A673 (cell line): ENCODE data around the gene CACNA2D1. TPM values are rescaled to one million over a fixed set of nuclear protein-coding genes. Genes with fewer than 3 reads are reported as not detected.

Experiments used
- BruUV-seq: library from RNA; stranded (reverse); fragments of 400-500 nt; replicated peaks from 2 replicates; lab custom pipeline; 2021; lab: Mats Ljungman, UMichigan
- CTCF ChIA-PET: fragments of 300-600 bp; sonication (Branson Sonifier 250); formaldehyde crosslinking; loops from one replicate; lab custom pipeline; 2022; ENCODE audit warnings: antibody characterized with exemption; lab: Charles Lee
- POLR2A ChIA-PET: fragments of 300-600 bp; sonication (Branson Sonifier 250); formaldehyde crosslinking; loops from one replicate; lab custom pipeline; 2022; ENCODE audit warnings: antibody characterized with exemption; ENCODE audit not compliant: low non-redundant PET; lab: Charles Lee
- DNase-seq: peaks from one replicate; pipeline ENCODE4 v3.0.0-alpha.2; 2015; ENCODE audit warnings: low spot score
- H3K27ac ChIP-seq: fragments of 200-600 bp; sonication (generic); 2 replicates; pipeline ENCODE4 v1.5.1; 2016; ENCODE audit warnings: mixed run types, low read depth, mild to moderate bottlenecking, mixed read lengths, antibody characterized with exemption, low read length; ENCODE audit not compliant: poor library complexity, severe bottlenecking
- H3K27me3 ChIP-seq: fragments of 200-600 bp; sonication (generic); replicated peaks from 2 replicates; pipeline ENCODE4 v1.6.1; 2017; ENCODE audit warnings: mixed run types, low read depth, mild to moderate bottlenecking, mixed read lengths, antibody characterized with exemption, low read length; ENCODE audit not compliant: insufficient read depth, poor library complexity
- H3K36me3 ChIP-seq: fragments of 200-600 bp; sonication (generic); 2 replicates; pipeline ENCODE4 v1.6.1; 2016; ENCODE audit warnings: mixed run types, mild to moderate bottlenecking, mixed read lengths, antibody characterized with exemption, low read length; ENCODE audit not compliant: insufficient read depth, poor library complexity, severe bottlenecking
- H3K4me1 ChIP-seq: fragments of 200-600 bp; sonication (generic); 2 replicates; pipeline ENCODE4 v1.6.1; 2017; ENCODE audit warnings: mixed run types, mild to moderate bottlenecking, mixed read lengths, antibody characterized with exemption, low read length; ENCODE audit not compliant: insufficient read depth, poor library complexity, severe bottlenecking
- H3K4me3 ChIP-seq: fragments of 200-600 bp; sonication (generic); 2 replicates; pipeline ENCODE4 v1.5.1; 2016; ENCODE audit warnings: low read depth, mixed run types, mild to moderate bottlenecking, mixed read lengths, low read length; ENCODE audit not compliant: poor library complexity, severe bottlenecking
- H3K9me3 ChIP-seq: fragments of 200-600 bp; sonication (generic); 2 replicates; pipeline ENCODE4 v1.6.1; 2016; ENCODE audit warnings: mixed run types, low read depth, mild to moderate bottlenecking, mixed read lengths, antibody characterized with exemption, low read length; ENCODE audit not compliant: poor library complexity, severe bottlenecking
- EZH2 ChIP-seq: fragments of 200-600 bp; sonication (generic); IDR thresholded peaks from 2 replicates; pipeline ENCODE4 v1.6.1; 2017; ENCODE audit warnings: borderline replicate concordance, low read depth, mild to moderate bottlenecking, mixed read lengths, antibody characterized with exemption, low read length; ENCODE audit not compliant: poor library complexity, severe bottlenecking
- intact Hi-C: fragments of 100-400 bp; cut with micrococcal nuclease; formaldehyde crosslinking; loops from one replicate; pipeline ENCODE4 v1.10.0; 2022; ENCODE audit not compliant: unreplicated experiment
- total RNA-seq: library from RNA; stranded (reverse); gene quantifications from 2 replicates; pipeline ENCODE4 v1.2.3, GENCODE V29; 2021
- TF ChIP-seq, protein P1 (sequence below): fragments of 300-800, 200-600 bp; sonication (generic); conservative IDR thresholded peaks from 2 replicates; pipeline ENCODE4 v1.5.1; 2017; ENCODE audit warnings: low read depth, mild to moderate bottlenecking, antibody characterized with exemption, low read length, moderate library complexity, mixed read lengths

CACNA2D1 gene
- total RNA-seq, 1 experiment from 2014 or later = 49.1 TPM

DNA sequence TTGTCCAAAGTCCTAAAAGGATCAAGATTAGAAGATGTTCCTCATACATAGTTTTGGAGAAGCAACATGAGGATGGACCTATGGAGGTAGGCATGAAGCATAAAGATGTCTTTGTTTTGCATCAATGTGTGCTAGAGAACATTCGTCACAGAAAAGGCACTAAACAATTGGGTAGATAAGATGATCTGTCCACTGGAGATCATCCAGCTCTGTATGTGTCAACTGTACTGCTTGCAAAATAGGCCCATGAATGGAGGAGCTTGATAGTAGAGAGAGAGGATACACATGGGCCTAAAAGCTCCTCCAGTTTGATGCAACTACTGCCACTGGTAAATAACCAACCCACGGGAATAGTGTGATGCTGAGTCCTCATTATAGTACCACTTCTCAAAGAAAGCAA, 387.3 kb downstream of the CACNA2D1 start:
- Histone ChIP-seq H3K27ac (no peak overlapping the region), H3K27me3 (no peaks in the 10 kb centered on the region), H3K9me3 (no peaks in the 10 kb centered on the region), H3K4me3 (no peak overlapping the region), H3K4me1 (peaks cover 12% of the 10 kb centered on the region), H3K36me3 (no peaks in the 10 kb centered on the region)
- BruUV-seq = no TSS peak
- POLR2A ChIA-PET = no interaction called here
- CTCF ChIA-PET = no interaction called here
- intact Hi-C loops = loop anchor here (10.0 kb wide), 1 partner anchor 89 kb away; no protein-coding TSS in a partner anchor
- DNase-seq = no peak
- TF ChIP-seq EZH2 = no peak
- TF ChIP-seq, protein P1, sequence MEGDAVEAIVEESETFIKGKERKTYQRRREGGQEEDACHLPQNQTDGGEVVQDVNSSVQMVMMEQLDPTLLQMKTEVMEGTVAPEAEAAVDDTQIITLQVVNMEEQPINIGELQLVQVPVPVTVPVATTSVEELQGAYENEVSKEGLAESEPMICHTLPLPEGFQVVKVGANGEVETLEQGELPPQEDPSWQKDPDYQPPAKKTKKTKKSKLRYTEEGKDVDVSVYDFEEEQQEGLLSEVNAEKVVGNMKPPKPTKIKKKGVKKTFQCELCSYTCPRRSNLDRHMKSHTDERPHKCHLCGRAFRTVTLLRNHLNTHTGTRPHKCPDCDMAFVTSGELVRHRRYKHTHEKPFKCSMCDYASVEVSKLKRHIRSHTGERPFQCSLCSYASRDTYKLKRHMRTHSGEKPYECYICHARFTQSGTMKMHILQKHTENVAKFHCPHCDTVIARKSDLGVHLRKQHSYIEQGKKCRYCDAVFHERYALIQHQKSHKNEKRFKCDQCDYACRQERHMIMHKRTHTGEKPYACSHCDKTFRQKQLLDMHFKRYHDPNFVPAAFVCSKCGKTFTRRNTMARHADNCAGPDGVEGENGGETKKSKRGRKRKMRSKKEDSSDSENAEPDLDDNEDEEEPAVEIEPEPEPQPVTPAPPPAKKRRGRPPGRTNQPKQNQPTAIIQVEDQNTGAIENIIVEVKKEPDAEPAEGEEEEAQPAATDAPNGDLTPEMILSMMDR = no peak

GRCh38 chr7:82054544-82054943, 389.0 kb downstream of the CACNA2D1 start:
- TF ChIP-seq, protein P1 = no peak
- no peak for TF ChIP-seq EZH2
- BruUV-seq = no TSS peak
- Histone ChIP-seq H3K27me3 (no peaks in the 10 kb centered on the region), H3K4me1 (peaks cover 29% of the 10 kb centered on the region), H3K27ac (no peak overlapping the region), H3K4me3 (no peak overlapping the region), H3K9me3 (no peaks in the 10 kb centered on the region), H3K36me3 (no peaks in the 10 kb centered on the region)
- ChIA-PET CTCF (no interaction called here), POLR2A (no interaction called here)
- no peak for DNase-seq
- intact Hi-C loops = loop anchor here (5.0 to 10.0 kb wide), 3 partner anchors 33 to 428 kb away; no protein-coding TSS in a partner anchor

DNA sequence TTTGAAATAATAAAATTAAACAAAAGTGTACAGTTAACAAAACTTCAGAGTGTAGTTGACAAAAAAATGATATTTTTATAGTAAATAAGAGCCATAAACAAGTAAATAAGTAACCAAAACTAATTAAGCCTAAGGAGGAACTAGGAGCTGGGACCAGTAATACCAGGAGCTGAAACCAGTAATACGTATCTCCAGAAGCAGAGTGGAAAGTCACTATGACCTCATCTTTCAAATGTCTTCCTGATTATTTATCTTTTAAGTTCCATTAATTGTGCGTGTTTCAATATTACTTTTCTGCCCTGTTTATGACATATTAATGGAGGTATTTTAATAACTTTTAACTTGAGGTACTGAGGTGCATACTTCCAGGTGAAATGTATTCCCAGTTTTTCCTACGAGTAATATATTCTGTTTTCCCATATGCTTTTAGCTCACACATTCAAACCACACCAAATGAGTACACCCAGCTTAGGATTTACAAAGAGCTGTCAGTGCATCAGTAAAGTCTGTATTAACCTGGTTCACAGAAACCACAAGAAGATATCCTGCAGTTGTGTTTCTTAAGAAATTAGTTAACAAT, 390.0 kb downstream of the CACNA2D1 start:
- H3K27me3 ChIP-seq = no peaks in the 10 kb centered on the region
- H3K27ac ChIP-seq = no peak overlapping the region
- peaks cover 39% of the 10 kb centered on the region for H3K4me1 ChIP-seq
- no peaks in the 10 kb centered on the region for H3K9me3 ChIP-seq
- no TSS peak for BruUV-seq
- no peak overlapping the region for H3K4me3 ChIP-seq
- no peak for TF ChIP-seq EZH2
- TF ChIP-seq, protein P1 = no peak
- CTCF ChIA-PET = no interaction called here
- DNase-seq = no peak
- POLR2A ChIA-PET = no interaction called here
- no peaks in the 10 kb centered on the region for H3K36me3 ChIP-seq
- intact Hi-C loops = loop anchor here (5.0 to 10.0 kb wide), 3 partner anchors 34 to 429 kb away; no protein-coding TSS in a partner anchor
